Hematopoietic multipotent progenitor cell treated with erythropoietin and hydrocortisone succinate and interleukin-3 and kit ligand, for 17 days (in vitro differentiated cells): ENCODE measurements around the gene TNFRSF12A.

Source experiments
- DNase-seq: peaks from one replicate; pipeline ENCODE4 v3.0.0-alpha.2; 2015; ENCODE audit warnings: low spot score

Gene TNFRSF12A

GRCh38 chr16:3020247-3020603, at the start of gene TNFRSF12A:
TSS of gene TNFRSF12A (plus strand) at chr16:3020368. CDS start at chr16:3020398, 30 bp downstream.
- peak; percentile 66 for DNase-seq

GRCh38 chr16:2970563-2970962, 49.6 kb upstream of the TNFRSF12A start:
- DNase-seq: no peak

- DNase-seq: no peak
Observed at GRCh38 chr16:2971134-2971984, 48.8 kb upstream of the TNFRSF12A start.

- no peak for DNase-seq
Observed at GRCh38 chr16:2971985-2972784, 48.0 kb upstream of the TNFRSF12A start.

GRCh38 chr16:2973093-2973492, 47.1 kb upstream of the TNFRSF12A start:
- DNase-seq: no peak

GRCh38 chr16:2973605-2974318, 46.4 kb upstream of the TNFRSF12A start:
- DNase-seq: no peak

- no peak for DNase-seq
Observed at GRCh38 chr16:2974319-2975056, 45.7 kb upstream of the TNFRSF12A start.

GRCh38 chr16:2975161-2975795, 44.9 kb upstream of the TNFRSF12A start:
- DNase-seq: no peak

GRCh38 chr16:2976201-2976600, 44.0 kb upstream of the TNFRSF12A start:
- DNase-seq: no peak

GRCh38 chr16:2976673-2977072, 43.5 kb upstream of the TNFRSF12A start:
- no peak for DNase-seq

GRCh38 chr16:2977440-2977839, 42.7 kb upstream of the TNFRSF12A start:
- no peak for DNase-seq

GRCh38 chr16:2979669-2980226, 40.4 kb upstream of the TNFRSF12A start:
- DNase-seq: no peak

- peak; percentile 94 for DNase-seq
Observed at GRCh38 chr16:2980227-2981176, 39.7 kb upstream of the TNFRSF12A start, which contains the start of gene PKMYT1. TSS of gene PKMYT1 (minus strand) at chr16:2980446. CDS start at chr16:2979657, 789 bp downstream.

GRCh38 chr16:2981177-2981898, 38.8 kb upstream of the TNFRSF12A start:
- no peak for DNase-seq

GRCh38 chr16:2981899-2982250, 38.3 kb upstream of the TNFRSF12A start:
- no peak for DNase-seq

- DNase-seq: no peak
Observed at GRCh38 chr16:2982402-2982801, 37.8 kb upstream of the TNFRSF12A start.

GRCh38 chr16:2983706-2984136, 36.4 kb upstream of the TNFRSF12A start:
- peak; percentile 72 for DNase-seq

- DNase-seq: no peak
Observed at GRCh38 chr16:2985462-2985861, 34.7 kb upstream of the TNFRSF12A start.

- no peak for DNase-seq
Observed at GRCh38 chr16:2985893-2986355, 34.2 kb upstream of the TNFRSF12A start.
